DMS 273 treated with DMSO at 0.1 percent for 48 hours (cell line): ENCODE measurements around the gene BCAP29.
"Not testable (repeated sequence)": the region's sequence is repeated elsewhere in the genome, so short reads cannot be mapped to it uniquely, and the experiment has no call there.

Experiments used
- DNase-seq: peaks from one replicate; lab custom pipeline; 2025; lab: John Stamatoyannopoulos, UW

Gene BCAP29

GRCh38 chr7:107622894-107623293, 42.8 kb downstream of the BCAP29 start:
- DNase-seq, result no peak

- no peak for DNase-seq
Observed at GRCh38 chr7:107627002-107627401, 47.0 kb downstream of the BCAP29 start.

- no peak for DNase-seq
Observed at GRCh38 chr7:107628461-107629064, 48.5 kb downstream of the BCAP29 start.

DNA sequence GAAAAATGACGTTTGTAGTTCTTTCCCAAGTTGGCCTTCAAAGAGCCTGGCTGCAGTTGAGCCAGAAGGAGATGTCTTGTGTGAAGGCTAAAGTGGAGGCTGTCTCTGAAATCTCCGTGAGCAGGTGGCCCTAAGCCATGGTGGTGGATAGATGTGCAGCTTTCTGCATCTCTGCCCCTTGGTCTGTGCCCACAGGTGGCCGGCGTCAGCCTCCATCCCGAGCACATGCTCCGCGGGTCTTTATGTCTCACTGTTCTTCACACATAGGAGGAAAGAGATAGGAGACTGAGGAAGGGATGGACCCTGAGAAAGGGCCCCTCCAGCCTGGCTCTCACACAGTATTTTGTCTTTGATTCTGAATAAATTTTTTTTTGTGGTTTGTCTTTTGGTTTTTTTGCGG, 50.3 kb downstream of the BCAP29 start:
- no peak for DNase-seq

DNA sequence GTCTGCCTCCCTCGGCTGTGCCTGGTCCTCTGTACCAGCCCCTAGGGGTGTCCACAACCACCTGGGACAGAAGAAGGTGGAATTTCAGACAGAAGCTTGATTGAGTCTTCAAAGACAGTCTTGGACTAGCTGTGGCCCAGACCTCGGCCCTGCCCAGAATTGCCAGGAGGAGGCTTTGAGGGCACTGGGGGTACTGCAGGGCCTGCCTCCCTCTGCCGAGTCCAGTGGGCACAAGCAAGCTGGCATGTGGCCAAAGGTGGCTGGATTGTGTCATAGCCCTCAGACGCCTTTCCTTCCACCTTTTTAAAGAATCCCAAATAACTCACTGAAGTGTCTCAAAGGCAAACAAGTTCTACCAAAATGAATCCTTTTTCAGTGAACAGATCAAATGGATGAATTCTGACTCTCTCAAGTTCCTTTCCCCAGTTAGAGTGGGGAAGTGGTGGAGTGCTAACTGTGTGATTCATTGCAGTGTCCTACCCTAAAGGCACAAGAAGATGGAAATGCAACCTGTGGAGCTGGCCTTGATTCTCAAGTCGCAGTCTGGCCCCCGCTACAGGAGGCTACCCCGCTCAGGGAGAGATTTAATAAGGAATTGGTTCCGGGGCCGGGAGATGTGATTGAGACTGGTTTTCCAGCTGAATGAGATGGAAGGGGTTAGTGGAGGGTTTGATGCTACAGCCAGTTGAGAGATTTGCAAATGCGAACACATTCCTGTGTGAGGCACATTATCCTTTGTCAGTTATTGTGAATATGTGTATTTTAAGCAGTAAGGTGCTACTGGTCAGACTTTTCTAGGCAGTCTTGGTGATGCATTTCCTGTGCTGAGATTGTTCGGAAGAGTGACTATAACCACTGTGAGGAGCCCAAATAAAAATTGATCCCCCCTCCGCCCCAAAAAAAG, 51.8 kb downstream of the BCAP29 start:
- DNase-seq, result no peak

DNA sequence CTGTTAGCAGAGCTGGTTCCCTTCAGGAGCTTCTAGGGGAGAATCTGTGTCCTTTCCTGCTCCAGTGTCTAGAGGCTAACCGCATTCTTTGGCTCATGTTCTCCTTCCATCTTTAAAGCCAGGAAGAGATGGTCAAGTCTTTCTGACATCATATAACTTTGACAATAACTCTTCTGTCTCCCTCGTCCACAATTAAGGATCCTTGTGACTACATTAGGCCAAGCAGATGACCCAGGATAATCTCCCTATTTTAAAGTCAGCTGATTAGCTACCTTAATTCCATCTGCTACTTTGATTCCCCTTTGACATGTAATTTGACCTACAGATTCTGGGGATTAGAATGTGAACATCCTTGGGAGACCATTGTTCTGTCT, 52.4 kb downstream of the BCAP29 start:
- DNase-seq, result no peak

- DNase-seq, result no peak
Observed at GRCh38 chr7:107638594-107638993, 58.5 kb downstream of the BCAP29 start.

DNA sequence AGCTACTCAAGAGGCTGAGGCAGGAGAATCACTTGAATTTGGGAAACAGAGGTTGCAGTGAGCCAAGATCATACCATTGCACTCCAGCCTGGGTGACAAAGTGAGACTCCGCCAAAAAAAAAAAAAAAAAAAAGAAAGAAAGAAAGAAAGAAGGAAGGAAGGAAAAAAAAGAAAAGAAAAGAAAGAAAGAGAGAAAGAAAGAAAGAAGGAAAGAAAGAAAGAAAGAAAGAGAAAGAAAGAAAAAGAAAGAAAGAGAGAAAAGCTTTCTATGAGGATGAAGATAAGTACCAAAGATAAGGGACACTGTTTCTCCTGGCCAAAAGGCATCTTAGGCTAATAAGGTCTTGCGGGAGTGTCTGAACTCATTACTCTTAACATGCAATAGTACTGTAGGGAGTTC, 59.0 kb downstream of the BCAP29 start:
- not testable (repeated sequence) for DNase-seq

- peak; percentile 83 for DNase-seq
Observed at GRCh38 chr7:107641676-107642075, 61.6 kb downstream of the BCAP29 start.

DNA sequence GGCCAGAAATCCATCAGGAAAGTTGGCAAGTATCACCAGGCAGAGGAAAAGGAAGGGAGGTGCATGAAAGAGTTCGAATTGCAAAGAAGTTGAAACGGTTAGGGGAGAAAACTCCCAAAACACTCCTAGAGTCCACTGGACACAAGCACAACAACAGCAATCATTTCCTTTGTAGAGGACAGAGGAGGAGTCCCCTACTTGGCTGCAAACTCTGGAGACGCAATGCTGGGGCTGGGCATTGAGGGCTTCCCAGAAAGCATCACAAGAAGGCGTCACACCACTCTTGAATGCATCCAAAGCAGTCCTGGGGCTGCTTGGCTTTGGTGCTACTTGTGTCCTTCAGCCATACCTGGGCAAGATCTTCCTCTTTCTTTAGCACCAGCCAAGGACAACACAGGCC, 62.5 kb downstream of the BCAP29 start:
- DNase-seq, result no peak

DNA sequence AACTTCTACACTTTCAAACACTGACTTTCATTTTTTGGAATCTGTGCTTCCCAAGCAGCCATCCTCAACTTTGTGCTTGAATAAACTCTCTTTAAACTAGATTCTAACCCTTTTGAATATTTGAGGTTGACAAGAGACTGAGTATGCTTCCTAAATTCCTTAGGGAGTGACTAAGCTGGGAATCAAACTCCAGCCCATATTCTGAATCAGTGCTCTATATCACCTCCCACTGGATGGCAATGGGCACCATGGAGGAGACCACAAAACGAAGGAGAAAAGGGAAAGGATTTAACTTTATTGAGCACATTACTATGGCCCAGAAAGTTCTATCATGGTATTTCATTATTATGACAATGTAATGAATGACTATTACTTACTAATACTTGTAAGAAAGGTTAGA, 63.4 kb downstream of the BCAP29 start:
- no peak for DNase-seq

- no peak for DNase-seq
Observed at GRCh38 chr7:107643938-107644308, 63.9 kb downstream of the BCAP29 start.

- DNase-seq, result no peak
Observed at GRCh38 chr7:107644309-107644974, 64.4 kb downstream of the BCAP29 start.

- no peak for DNase-seq
Observed at GRCh38 chr7:107652642-107653041, 72.6 kb downstream of the BCAP29 start.

DNA sequence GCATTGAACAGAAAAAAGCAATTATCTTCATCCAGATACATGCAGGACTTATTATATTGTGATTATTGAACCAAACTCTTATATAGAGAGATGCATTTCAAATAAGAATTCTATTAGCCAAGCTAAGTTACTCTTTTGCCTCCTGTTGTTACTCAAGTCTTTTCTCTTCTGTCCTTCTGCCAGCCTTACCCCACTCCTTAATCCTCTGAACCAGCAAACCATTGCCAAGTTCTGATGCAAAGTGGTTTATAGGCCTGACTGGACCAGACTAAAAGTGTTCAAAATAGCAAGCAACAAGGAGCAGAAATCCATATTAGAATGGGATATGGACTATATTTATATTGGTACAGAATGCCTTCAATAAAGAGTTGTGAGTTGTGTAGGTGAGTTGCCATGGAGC, 78.4 kb downstream of the BCAP29 start:
- DNase-seq, result no peak

DNA sequence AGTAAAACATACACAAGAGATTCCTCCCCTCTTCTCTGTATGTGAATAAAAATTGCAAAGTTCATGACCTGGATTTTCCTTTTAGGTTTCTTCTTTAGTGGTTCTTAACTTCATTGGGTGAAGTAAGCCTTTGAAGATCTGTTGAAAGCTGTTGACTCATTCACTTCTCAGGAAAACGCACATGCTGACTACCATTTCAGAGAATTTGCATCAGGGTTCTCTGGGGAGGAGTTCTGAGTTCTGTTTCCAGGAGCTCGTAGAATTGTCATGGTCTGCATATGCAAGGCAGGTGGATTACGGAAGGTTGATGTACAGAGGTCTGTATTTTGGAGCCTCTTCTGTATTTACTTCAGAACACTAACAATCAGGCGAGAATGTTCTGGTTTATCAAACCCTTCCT, 79.6 kb downstream of the BCAP29 start:
- no peak for DNase-seq

GRCh38 chr7:107660381-107661080, 80.5 kb downstream of the BCAP29 start, which contains the start of gene SLC26A4:
Gene SLC26A4, plus strand, starts transcription at chr7:107660828. Its CDS starts 814 bp downstream, at chr7:107661642.
- DNase-seq, result no peak

DNA sequence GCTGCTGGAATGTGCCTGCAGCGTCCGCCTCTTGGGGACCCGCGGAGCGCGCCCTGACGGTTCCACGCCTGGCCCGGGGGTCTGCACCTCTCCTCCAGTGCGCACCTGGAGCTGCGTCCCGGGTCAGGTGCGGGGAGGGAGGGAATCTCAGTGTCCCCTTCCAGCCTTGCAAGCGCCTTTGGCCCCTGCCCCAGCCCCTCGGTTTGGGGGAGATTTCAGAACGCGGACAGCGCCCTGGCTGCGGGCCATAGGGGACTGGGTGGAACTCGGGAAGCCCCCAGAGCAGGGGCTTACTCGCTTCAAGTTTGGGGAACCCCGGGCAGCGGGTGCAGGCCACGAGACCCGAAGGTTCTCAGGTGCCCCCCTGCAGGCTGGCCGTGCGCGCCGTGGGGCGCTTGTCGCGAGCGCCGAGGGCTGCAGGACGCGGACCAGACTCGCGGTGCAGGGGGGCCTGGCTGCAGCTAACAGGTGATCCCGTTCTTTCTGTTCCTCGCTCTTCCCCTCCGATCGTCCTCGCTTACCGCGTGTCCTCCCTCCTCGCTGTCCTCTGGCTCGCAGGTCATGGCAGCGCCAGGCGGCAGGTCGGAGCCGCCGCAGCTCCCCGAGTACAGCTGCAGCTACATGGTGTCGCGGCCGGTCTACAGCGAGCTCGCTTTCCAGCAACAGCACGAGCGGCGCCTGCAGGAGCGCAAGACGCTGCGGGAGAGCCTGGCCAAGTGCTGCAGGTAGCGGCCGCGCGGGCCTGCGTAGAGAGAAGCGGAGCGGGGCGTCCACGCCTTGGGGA, 81.2 kb downstream of the BCAP29 start:
- DNase-seq, result no peak

- DNase-seq, result no peak
Observed at GRCh38 chr7:107661865-107662379, 81.9 kb downstream of the BCAP29 start.

GRCh38 chr7:107663196-107663595, 83.2 kb downstream of the BCAP29 start:
- DNase-seq, result no peak

- DNase-seq, result no peak
Observed at GRCh38 chr7:107666790-107667189, 86.7 kb downstream of the BCAP29 start.
